HFFc6 (cell line): ENCODE data around the gene CEP89. TPM values are rescaled to one million over a fixed set of nuclear protein-coding genes. Genes with fewer than 3 reads are reported as not detected.
A peak's percentile ranks its signal among the peaks of the same experiment; 100 is the strongest.

ENCODE experiments used
- DNase-seq: peaks from one replicate; pipeline ENCODE4 v3.0.0-alpha.2; 2018
- H3K27ac Mint-ChIP-seq: 2 replicates; pipeline ENCODE4 v1.8.0; 2020; ENCODE audit warnings: mild to moderate bottlenecking, mixed read lengths
- H3K27me3 Mint-ChIP-seq: 2 replicates; pipeline ENCODE4 v1.8.0; 2021; ENCODE audit warnings: mild to moderate bottlenecking, moderate library complexity, mixed read lengths; ENCODE audit not compliant: insufficient read depth
- H3K36me3 Mint-ChIP-seq: 2 replicates; pipeline ENCODE4 v1.8.0; 2021; ENCODE audit warnings: low read depth, mixed read lengths
- H3K4me1 Mint-ChIP-seq: 2 replicates; pipeline ENCODE4 v1.8.0; 2020; ENCODE audit warnings: low read depth, mixed read lengths
- H3K4me3 Mint-ChIP-seq: 2 replicates; pipeline ENCODE4 v1.8.0; 2020; ENCODE audit warnings: mild to moderate bottlenecking, moderate library complexity, mixed read lengths
- H3K9me3 Mint-ChIP-seq: 2 replicates; pipeline ENCODE4 v1.8.0; 2020; ENCODE audit warnings: mild to moderate bottlenecking, mixed read lengths
- total RNA-seq, 6 experiments: library from RNA; stranded (reverse); fragmentation: NEBNext Ultra II Directional; extraction: Animal tissue kit (Norgen Biotek cat#: 25700); gene quantifications; 2 replicates in 1 of 6; 3 replicates in 5 of 6; pipeline ENCODE4 v1.2.3, GENCODE V29; 2021
- TF ChIP-seq, protein P1 (sequence below): fragments of 200-600 bp; sonication (generic); IDR thresholded peaks from 2 replicates; pipeline ENCODE4 v1.5.0; 2021; ENCODE audit warnings: antibody characterized with exemption, mild to moderate bottlenecking

Gene CEP89
- total RNA-seq, 6 experiments from 2014 or later = 27.3 to 32.1 (median 30.9) TPM

DNA sequence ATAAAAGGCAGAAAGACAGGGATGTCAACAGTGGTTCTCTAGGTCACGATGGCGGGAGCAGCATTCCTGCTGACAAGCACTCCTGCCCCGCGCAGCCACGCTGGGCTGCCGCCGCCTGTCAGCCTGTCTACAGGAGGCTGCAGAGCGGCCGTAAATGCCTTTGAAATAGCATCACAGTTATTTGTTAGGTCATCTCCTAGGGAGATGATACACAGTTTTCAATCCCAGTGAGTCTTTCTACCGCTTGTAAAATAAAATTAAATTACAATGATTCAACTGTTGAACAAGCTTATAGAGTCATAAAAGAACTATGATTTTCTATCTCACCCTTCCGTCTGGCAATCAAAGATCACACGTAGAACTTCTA lies 94.9 kb downstream of the CEP89 start:
- peak; percentile 96 for DNase-seq
- peaks cover 16% of the 10 kb centered on the region for H3K4me1 Mint-ChIP-seq
- H3K9me3 Mint-ChIP-seq = no peaks in the 10 kb centered on the region
- H3K27me3 Mint-ChIP-seq = peaks cover 2% of the 10 kb centered on the region; the same call in 1 of the 2 replicates
- TF ChIP-seq, protein P1, sequence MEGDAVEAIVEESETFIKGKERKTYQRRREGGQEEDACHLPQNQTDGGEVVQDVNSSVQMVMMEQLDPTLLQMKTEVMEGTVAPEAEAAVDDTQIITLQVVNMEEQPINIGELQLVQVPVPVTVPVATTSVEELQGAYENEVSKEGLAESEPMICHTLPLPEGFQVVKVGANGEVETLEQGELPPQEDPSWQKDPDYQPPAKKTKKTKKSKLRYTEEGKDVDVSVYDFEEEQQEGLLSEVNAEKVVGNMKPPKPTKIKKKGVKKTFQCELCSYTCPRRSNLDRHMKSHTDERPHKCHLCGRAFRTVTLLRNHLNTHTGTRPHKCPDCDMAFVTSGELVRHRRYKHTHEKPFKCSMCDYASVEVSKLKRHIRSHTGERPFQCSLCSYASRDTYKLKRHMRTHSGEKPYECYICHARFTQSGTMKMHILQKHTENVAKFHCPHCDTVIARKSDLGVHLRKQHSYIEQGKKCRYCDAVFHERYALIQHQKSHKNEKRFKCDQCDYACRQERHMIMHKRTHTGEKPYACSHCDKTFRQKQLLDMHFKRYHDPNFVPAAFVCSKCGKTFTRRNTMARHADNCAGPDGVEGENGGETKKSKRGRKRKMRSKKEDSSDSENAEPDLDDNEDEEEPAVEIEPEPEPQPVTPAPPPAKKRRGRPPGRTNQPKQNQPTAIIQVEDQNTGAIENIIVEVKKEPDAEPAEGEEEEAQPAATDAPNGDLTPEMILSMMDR = no peak
- peak overlapping the region; percentile 50 for H3K4me3 Mint-ChIP-seq
- H3K27ac Mint-ChIP-seq = peak overlapping the region; percentile 97
- H3K36me3 Mint-ChIP-seq = 0 out of 2 replicates have a peak, but pooled peaks cover 4% of the 10 kb centered on the region

DNA sequence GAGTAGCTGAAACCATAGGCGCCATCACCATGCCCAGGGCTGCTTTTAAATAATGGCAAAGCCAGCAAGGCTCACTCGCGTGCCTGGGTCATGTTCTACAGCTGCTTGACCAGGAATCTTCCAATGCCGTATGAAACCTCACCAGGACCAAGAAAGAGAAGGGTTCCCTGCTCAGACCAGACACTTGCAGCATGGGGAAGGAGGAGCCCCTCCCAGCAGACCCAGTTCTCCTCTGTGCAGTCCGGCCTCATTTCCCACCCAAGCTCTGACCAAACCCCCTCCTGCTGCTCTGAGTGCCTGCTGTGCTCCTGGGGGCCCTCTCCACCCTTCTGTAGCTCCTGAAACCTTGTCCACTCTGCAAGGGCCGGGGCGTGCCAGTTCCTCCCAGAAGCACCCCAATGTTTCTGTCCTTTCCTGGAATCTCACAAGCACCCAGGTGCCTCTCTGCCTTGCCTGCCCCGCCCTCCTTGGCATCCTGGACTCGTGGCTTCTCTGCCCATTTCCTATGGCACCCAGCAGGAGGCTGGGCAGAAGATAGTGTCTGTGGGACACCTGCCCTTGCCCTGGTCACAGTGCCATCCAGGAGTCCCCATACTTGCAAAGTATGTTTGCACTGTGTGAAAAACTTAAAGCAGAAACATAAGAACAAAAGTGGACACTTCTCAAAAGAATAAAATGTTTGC lies 95.4 kb downstream of the CEP89 start:
- TF ChIP-seq, protein P1 = no peak
- peaks cover 16% of the 10 kb centered on the region for H3K4me1 Mint-ChIP-seq
- peak overlapping the region; percentile 97 for H3K27ac Mint-ChIP-seq
- peak overlapping the region; percentile 41 for H3K4me3 Mint-ChIP-seq
- H3K9me3 Mint-ChIP-seq = no peaks in the 10 kb centered on the region
- H3K27me3 Mint-ChIP-seq = peaks cover 2% of the 10 kb centered on the region; the same call in 1 of the 2 replicates
- DNase-seq = no peak
- H3K36me3 Mint-ChIP-seq = 0 out of 2 replicates have a peak, but pooled peaks cover 2% of the 10 kb centered on the region

DNA sequence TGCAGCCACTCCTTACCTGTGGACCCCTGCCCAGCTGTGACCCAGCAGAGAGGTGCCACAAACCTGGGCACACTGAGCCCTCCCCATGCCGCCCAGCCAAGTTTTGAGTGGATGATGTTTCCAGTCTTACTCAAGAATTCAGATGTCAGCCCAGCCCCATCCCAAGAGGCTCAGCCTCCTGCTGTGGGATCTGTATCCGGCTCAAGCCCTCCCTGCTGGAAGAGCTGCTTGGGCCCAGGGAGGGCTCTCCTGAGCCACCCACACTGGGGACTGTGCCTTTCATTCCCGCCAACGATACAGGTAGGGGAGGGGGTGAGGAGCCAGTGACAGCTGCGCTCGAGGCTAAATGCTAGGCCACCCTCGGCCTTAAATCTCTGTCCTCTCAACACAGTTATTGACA lies 96.3 kb downstream of the CEP89 start:
- no peak overlapping the region; the same call in 1 of the 2 replicates for H3K27ac Mint-ChIP-seq
- H3K4me3 Mint-ChIP-seq = no peak overlapping the region

DNA sequence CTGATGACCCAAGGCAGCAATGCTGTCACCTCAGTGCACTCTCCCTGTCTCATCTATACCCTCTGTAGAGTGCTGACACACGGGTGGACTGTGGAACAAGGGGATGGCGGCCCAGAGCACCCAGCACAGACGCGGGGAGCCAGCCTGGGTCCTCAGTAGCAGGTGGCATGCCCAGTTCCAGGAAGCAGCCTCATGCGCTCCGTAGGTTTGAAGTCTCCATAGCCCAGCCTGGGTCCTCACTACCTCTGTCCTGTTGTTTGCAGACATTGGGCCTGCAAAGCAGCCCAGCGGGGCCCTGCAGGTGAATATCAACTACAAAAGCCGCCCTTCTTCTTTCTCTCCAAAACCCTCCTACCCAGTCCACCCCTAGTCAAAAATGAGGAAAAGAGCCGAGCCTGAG lies 97.2 kb downstream of the CEP89 start:
- no peak for DNase-seq
- Mint-ChIP-seq H3K9me3 (no peaks in the 10 kb centered on the region), H3K27me3 (peaks cover 2% of the 10 kb centered on the region; the same call in 1 of the 2 replicates), H3K4me1 (peaks cover 16% of the 10 kb centered on the region), H3K27ac (no peak overlapping the region), H3K36me3 (no peaks in the 10 kb centered on the region), H3K4me3 (no peak overlapping the region)
- TF ChIP-seq, protein P1 = no peak

More for the DNA sequence above, 96.3 kb downstream of the CEP89 start:
- Mint-ChIP-seq H3K4me1 (peaks cover 16% of the 10 kb centered on the region), H3K27me3 (peaks cover 2% of the 10 kb centered on the region; the same call in 1 of the 2 replicates), H3K36me3 (no peaks in the 10 kb centered on the region), H3K9me3 (no peaks in the 10 kb centered on the region)
- no peak for DNase-seq
- TF ChIP-seq, protein P1 = no peak

DNA sequence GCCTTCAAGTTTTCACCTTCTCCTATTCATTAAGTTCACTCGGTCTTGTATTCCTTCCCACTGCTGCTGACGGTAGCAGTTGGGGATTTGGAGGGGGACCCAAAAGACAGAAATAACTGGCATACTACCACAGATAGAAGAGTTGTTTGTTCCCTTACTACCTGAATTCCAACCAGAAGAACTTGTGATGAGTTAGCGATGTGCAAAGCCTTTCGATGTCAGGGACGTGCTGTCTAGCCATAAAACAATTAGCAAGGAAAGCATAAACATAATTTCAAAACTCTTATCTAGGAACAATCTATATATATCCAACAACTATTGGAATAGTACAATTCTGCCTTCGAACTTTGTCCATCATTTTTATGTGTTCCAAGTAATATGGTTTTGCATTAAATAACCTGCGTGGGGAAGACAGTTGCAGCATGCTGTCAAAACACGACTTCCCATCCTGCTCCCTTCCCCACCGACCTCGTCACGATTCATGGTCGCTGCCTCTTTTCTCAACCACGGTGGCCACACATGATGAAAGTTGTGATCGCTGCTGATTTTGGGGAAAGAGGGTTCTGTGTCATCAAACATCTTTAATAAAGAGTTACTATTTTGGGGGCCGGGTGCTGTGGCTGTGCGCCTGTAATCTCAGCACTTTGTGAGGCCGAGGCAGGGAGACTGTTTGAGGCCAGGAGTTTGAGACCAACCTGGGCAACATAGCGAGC lies 98.4 kb downstream of the CEP89 start:
- Mint-ChIP-seq H3K9me3 (no peaks in the 10 kb centered on the region), H3K27ac (no peak overlapping the region), H3K4me3 (no peak overlapping the region), H3K27me3 (peaks cover under 1% of the 10 kb centered on the region; the same call in 1 of the 2 replicates), H3K36me3 (no peaks in the 10 kb centered on the region), H3K4me1 (peaks cover 16% of the 10 kb centered on the region)
- DNase-seq = no peak
- TF ChIP-seq, protein P1 = no peak
